Spleen (tissue), 11 donors: ENCODE measurements around the gene EFCAB12. TPM values are rescaled to one million over a fixed set of nuclear protein-coding genes. Genes with fewer than 3 reads are reported as not detected.
A peak's percentile ranks its signal among the peaks of the same experiment; 100 is the strongest.
"Not testable (repeated sequence)": the region's sequence is repeated elsewhere in the genome, so short reads cannot be mapped to it uniquely, and the experiment has no call there.

Experiments used
- DNase-seq: peaks from one replicate; pipeline ENCODE4 v3.0.0-alpha.2; 2020
- H3K27ac ChIP-seq, 8 donors: fragments of 200-600 bp; sonication (generic) in 7 of 8; 1 replicate in 4 of 8; 2 replicates in 4 of 8; pipeline versions ENCODE4 v1.5.0 to v1.8.0; 2016 to 2021; ENCODE audit warnings: inconsistent platforms in 4 of 8, mild to moderate bottlenecking in 4 of 8, moderate library complexity in 1 of 8
- H3K27me3 ChIP-seq, 7 donors: fragments of 200-600 bp; sonication (generic) in 6 of 7; replicated peaks in 1 of 7; 1 replicate in 4 of 7; 2 replicates in 3 of 7; pipeline versions ENCODE4 v1.5.0 to v1.8.0; 2016 to 2021; ENCODE audit warnings: inconsistent platforms in 3 of 7, mild to moderate bottlenecking in 1 of 7
- H3K36me3 ChIP-seq, 6 donors: fragments of 200-600 bp; sonication (generic) in 5 of 6; 1 replicate in 4 of 6; 2 replicates in 2 of 6; pipeline versions ENCODE4 v1.5.0 to v1.8.0; 2016 to 2021; ENCODE audit warnings: inconsistent platforms in 2 of 6
- H3K4me1 ChIP-seq, 6 donors: fragments of 200-600 bp; sonication (generic) in 5 of 6; 1 replicate in 3 of 6; 2 replicates in 3 of 6; pipeline versions ENCODE4 v1.5.0 to v1.8.0; 2016 to 2021; ENCODE audit warnings: inconsistent platforms in 3 of 6
- H3K4me3 ChIP-seq, 8 donors: fragments of 200-600 bp; sonication (generic) in 7 of 8; 1 replicate in 4 of 8; 2 replicates in 4 of 8; pipeline versions ENCODE4 v1.5.0 to v1.8.0; 2016 to 2021; ENCODE audit warnings: inconsistent platforms in 4 of 8, mild to moderate bottlenecking in 4 of 8, moderate library complexity in 2 of 8
- H3K9me3 ChIP-seq, 8 donors: fragments of 200-600 bp; sonication (generic) in 7 of 8; 1 replicate in 4 of 8; 2 replicates in 4 of 8; pipeline versions ENCODE4 v1.5.0 to v1.8.0; 2016 to 2021; ENCODE audit warnings: inconsistent platforms in 4 of 8
- POLR2A ChIP-seq, 3 donors: fragments of 450-650 bp; IDR thresholded peaks; one replicate each; pipeline ENCODE4 v1.5.1; 2017; ENCODE audit warnings: antibody characterized with exemption in 3 of 3, mild to moderate bottlenecking in 1 of 3
- POLR2AphosphoS5 ChIP-seq, 3 donors: sonication (generic); formaldehyde crosslinking; IDR thresholded peaks; one replicate each; pipeline ENCODE4 v1.5.1; 2017; ENCODE audit warnings: antibody characterized with exemption in 3 of 3
- WGBS, 5 donors: extraction: QIAGEN DNeasy Blood & Tissue Kit in 3 of 5; methylation state at CpG; one replicate each; pipeline versions ENCODE4 v1.1.5 to v1.1.7; 2013 to 2018; 5-methylcytosine and 5-hydroxymethylcytosine counted together
- intact Hi-C: fragments of 100-400 bp; cut with DNase I; formaldehyde crosslinking; loops from one replicate; pipeline ENCODE4 v1.15.0; 2023; ENCODE audit warnings: low total_unique reads
- polyA plus RNA-seq, 3 donors: library from polyadenylated mRNA; stranded (reverse); fragments of 200-250 nt; gene quantifications; one replicate each; pipeline ENCODE4 v1.2.1, GENCODE V29; 2013
- total RNA-seq, 7 donors: library from RNA; depleted of rRNA in 3 of 7; stranded (reverse); fragments of >200 nt in 3 of 7; fragmentation: NEBNext Ultra II Directional in 4 of 7; extraction: Animal tissue kit (Norgen Biotek cat#: 25700) in 4 of 7; gene quantifications; one replicate each; pipeline versions ENCODE4 v1.1.0 to v1.2.1, GENCODE V29; 2016 to 2021
- TF ChIP-seq, protein P1 (sequence below), 11 experiments: fragments of 200-600 bp in 7 of 11; fragments of 450-650 bp in 4 of 11; sonication (generic) in 4 of 11; IDR thresholded peaks in 8 of 11; conservative IDR thresholded peaks in 3 of 11; 1 replicate in 7 of 11; 2 replicates in 4 of 11; pipeline versions ENCODE4 v1.4.0 to v1.8.0; 2016 to 2021; ENCODE audit warnings: antibody characterized with exemption in 11 of 11, inconsistent platforms in 4 of 11, mild to moderate bottlenecking in 1 of 11
- donor health status: healthy with polysubstance abuse.
- donor health status: DM: no; HTN: no; CAD: no; lungs with moderate emphysema.
- donor health status: DM: no; HTN: no; CAD: no.
- donor health status: Bipolar disorder and iron deficiency.
- donor health status: healthy.
- donor health status: DM: no; HTN: no; CAD: no.
- donor health status: DM: yes; HTN: yes; CAD: no.

EFCAB12 gene
- total and polyA plus RNA-seq, 10 donors = 0.20 to 2.1 (median 1.0) TPM

DNA sequence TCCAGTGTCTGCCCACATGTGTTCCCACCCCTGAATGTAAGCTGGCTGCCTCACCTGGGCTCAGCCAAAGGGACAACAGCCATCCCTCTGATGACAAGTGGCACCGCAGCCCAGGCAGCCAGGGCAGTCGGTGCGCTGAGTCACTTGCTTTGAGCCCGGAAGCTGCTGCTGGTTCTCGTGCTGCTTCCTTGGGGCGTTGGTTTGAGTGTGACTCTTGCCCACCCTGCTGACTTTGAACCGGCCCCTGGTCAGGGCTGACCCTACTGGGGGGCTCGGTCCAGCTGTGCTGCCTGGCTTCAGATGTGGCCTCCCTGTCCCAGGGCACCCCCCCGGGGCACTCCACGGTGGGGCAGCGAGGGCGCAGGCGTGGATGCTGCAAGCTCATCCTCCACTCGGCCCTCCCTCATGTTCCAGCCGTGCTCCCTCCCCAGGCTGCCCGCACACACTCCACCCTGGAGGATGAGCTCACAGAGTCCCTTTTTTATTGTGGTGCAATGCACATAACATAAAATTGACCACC lies 62.1 kb downstream of the EFCAB12 start:
- peak in 1 of 3 donors; percentile 33 for TF ChIP-seq POLR2AphosphoS5 (IDR thresholded peaks at IDR 0.05)
- TF ChIP-seq, protein P1, sequence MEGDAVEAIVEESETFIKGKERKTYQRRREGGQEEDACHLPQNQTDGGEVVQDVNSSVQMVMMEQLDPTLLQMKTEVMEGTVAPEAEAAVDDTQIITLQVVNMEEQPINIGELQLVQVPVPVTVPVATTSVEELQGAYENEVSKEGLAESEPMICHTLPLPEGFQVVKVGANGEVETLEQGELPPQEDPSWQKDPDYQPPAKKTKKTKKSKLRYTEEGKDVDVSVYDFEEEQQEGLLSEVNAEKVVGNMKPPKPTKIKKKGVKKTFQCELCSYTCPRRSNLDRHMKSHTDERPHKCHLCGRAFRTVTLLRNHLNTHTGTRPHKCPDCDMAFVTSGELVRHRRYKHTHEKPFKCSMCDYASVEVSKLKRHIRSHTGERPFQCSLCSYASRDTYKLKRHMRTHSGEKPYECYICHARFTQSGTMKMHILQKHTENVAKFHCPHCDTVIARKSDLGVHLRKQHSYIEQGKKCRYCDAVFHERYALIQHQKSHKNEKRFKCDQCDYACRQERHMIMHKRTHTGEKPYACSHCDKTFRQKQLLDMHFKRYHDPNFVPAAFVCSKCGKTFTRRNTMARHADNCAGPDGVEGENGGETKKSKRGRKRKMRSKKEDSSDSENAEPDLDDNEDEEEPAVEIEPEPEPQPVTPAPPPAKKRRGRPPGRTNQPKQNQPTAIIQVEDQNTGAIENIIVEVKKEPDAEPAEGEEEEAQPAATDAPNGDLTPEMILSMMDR (IDR thresholded peaks at IDR 0.05 in 8 of 11, conservative IDR thresholded peaks at IDR 0.05 in 3 of 11) = no peak
- H3K36me3 ChIP-seq = no peaks in the 10 kb centered on the region
- H3K27me3 ChIP-seq = no peaks in the 10 kb centered on the region
- H3K4me1 ChIP-seq = no peaks in the 10 kb centered on the region
- H3K9me3 ChIP-seq = peaks cover 0 to 7% (median 0%) of the 10 kb centered on the region in 8 donors
- H3K27ac ChIP-seq = no peak overlapping the region
- intact Hi-C loops = no loop called here
- WGBS, 5 donors = 83 to 95% (median 91%) methylated on average over 9 to 16 of the region's 16 CpGs
- H3K4me3 ChIP-seq = no peak overlapping the region
- DNase-seq = no peak

DNA sequence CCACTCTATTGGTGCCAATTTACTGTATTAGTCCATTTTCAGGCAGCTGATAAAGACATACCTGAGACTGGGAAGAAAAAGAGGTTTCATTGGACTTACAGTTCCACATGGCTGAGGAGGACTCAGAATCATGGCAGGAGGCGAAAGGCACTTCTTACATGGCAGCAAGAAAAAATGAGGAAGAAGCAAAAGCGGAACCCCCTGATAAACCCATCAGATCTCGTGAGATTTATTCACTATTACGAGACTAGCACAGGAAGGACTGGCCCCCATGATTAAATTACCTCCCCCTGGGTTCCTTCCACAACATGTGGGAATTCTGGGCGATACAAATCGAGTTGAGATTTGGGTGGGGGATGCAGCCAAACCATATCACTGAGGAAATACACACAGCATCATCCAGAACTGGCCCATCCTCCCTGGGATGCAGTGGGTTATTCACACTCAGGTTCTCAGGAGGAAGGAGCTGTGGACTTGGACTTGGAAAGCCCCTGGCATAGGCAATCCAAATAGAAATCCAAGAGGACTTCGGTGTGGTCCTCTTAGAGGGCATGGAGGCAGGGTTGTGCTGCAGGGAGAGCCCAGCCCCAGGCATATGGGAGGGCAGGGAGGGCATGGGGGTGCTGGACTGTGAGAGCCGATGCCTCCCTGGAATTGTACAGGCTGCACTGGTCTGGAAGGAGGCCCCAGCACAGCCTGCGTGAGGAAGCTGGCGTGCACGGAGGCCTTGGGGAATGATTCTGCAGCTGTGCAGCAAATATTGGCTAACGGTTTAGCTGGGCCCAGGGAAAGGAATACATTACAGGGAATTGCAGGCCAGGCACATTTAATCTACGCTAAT lies 62.9 kb downstream of the EFCAB12 start:
- intact Hi-C loops = no loop called here
- TF ChIP-seq POLR2A (IDR thresholded peaks at IDR 0.05) (no peak), POLR2AphosphoS5 (IDR thresholded peaks at IDR 0.05) (no peak)
- TF ChIP-seq, protein P1 (IDR thresholded peaks at IDR 0.05 in 8 of 11, conservative IDR thresholded peaks at IDR 0.05 in 3 of 11) = no peak
- no peak overlapping the region for H3K4me3 ChIP-seq
- no peaks in the 10 kb centered on the region for H3K27me3 ChIP-seq
- H3K4me1 ChIP-seq = no peaks in the 10 kb centered on the region
- 67 to 70% (median 68%) methylated on average over 13 of the region's 13 CpGs for WGBS, 5 donors
- peaks cover 0 to 7% (median 0%) of the 10 kb centered on the region in 8 donors for H3K9me3 ChIP-seq
- H3K36me3 ChIP-seq = no peaks in the 10 kb centered on the region
- DNase-seq = no peak
- no peak overlapping the region for H3K27ac ChIP-seq

DNA sequence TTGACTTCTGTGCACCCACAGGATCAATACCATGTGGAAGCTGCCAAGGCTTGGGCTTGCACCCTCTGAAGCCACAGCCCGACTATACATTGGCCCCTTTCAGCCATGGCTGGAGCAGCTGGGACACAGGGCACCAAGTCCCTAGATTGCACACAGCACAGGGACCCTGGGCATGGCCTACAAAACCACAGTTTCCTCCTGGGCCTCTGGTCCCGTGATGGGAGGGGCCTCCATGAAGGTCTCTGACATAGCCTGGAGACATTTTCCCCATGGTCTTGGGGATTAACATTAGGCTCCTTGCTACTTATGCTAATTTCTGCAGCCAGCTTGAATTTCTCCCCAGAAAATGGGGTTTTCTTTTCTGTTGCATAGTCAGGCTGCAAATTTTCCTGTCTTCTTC lies 63.6 kb downstream of the EFCAB12 start:
- DNase-seq, H3K27ac ChIP-seq, H3K9me3 ChIP-seq, H3K27me3 ChIP-seq, intact Hi-C loops, H3K4me1 ChIP-seq, H3K36me3 ChIP-seq, H3K4me3 ChIP-seq: not testable (repeated sequence)
- 31 to 61% (median 46%) methylated on average over 2 of the region's 2 CpGs for WGBS, 5 donors

DNA sequence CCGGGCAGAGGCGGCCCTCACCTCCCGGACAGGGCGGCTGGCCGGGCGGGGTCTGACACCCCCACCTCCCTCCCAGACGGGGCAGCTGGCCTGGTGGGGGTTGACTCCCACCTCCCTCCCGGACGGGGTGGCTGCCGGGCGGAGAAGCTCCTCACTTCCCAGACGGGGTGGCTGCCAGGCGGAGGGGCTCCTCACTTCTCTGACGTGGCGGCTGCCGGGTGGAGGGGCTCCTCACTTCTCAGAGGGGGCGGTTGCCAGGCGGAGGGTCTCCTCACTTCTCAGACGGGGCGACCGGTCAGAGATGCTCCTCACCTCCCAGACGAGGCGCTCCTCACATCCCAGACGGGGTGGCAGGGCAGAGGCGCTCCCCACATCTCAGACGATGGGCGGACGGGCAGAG lies 65.1 kb downstream of the EFCAB12 start:
- H3K4me1 ChIP-seq, H3K27ac ChIP-seq, DNase-seq, H3K27me3 ChIP-seq, H3K9me3 ChIP-seq, intact Hi-C loops, H3K4me3 ChIP-seq, H3K36me3 ChIP-seq: not testable (repeated sequence)
- whole genome bisulfite sequencing, 5 donors = 94 to 98% (median 96%) methylated on average over 8 to 28 of the region's 28 CpGs; no CpG with 5 or more reads in 1 of the 5 donors

DNA sequence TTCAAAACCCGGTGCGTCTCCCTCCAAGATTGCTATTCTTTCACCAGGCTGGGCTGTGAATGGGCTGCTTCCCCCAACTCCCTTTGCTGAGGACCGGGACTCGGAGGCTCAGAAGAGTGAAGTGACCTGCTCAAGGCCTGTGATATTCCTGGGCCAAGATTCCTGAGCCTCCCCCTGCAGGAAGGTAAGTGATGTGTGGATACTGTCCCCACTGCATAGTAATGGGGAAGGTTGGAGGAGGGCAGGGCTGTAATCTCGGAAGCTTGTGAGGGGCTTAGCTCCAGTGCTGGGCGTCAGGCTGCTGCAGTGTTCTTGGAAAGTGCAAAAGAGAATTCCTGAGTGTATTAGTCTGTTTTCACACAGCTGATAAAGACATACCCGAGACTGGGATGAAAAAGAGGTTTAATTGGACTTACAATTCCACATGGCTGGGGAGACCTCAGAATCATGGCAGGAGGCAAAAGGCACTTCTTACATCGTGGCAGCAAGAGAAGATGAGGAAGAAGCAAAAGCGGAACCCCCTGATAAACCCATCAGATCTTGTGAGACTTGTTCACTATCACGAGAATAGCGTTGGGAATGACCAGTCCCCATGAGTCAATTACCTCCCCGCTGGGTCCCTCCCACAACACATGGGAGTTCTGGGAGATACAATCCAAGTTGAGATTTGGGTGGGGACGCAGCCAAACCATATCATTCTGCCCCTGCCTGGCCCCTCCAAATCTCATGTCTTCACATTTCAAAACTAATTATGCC lies 67.6 kb downstream of the EFCAB12 start:
- H3K4me3 ChIP-seq = no peak overlapping the region
- intact Hi-C loops = no loop called here
- no peaks in the 10 kb centered on the region for H3K4me1 ChIP-seq
- no peaks in the 10 kb centered on the region for H3K36me3 ChIP-seq
- no peak for DNase-seq
- no peaks in the 10 kb centered on the region for H3K27me3 ChIP-seq
- peaks cover 0 to 7% (median 0%) of the 10 kb centered on the region in 8 donors for H3K9me3 ChIP-seq
- H3K27ac ChIP-seq = no peak overlapping the region
- 83 to 94% (median 93%) methylated on average over 10 to 13 of the region's 13 CpGs for WGBS, 5 donors
- TF ChIP-seq POLR2A (IDR thresholded peaks at IDR 0.05) (no peak), POLR2AphosphoS5 (IDR thresholded peaks at IDR 0.05) (no peak)
- TF ChIP-seq, protein P1 (IDR thresholded peaks at IDR 0.05 in 8 of 11, conservative IDR thresholded peaks at IDR 0.05 in 3 of 11) = no peak
